Amygdala (tissue), 56 donors: ENCODE results near the gene TRMT2A.

ENCODE experiments used
- DNase-seq, 56 donors: peaks; one replicate each; lab custom pipeline; 2025; lab: John Stamatoyannopoulos, UW

Gene TRMT2A

DNA sequence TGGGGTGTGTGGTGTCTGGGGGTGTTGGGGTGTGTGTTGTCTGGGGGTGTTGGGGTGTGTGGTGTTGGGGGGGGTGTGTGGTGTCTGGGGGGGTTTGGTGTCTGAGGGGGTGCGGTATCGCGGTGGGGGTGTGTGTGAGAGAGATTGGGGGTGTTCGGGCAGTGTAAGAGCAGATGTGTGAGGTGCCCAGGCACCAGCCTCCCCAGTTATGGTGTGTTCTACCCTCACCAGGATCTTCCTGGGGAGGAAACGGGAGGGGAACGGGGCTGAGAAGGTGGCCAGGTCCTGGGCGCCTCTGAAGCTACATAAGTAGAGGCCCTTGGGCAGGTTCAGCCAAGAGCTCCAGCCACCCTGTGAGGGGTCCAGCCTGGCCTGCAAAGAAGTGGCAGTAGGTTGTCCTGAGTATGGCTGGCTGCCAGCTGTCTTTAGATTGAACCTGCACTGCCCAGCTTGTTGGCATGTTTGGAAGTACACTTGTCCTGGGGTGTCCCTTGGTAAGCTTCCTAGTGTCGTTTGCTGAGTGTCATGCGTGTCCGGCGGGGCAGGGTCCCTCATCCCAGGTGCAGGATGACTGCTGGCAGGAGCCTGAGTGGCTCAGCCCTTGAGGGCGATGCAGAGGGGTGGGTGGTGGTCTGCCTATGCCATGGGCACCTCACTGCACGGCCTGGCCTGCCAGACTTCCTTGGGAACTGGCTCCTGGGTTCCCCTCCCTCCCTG lies 6.5 kb upstream of the TRMT2A start:
- no peak for DNase-seq

DNA sequence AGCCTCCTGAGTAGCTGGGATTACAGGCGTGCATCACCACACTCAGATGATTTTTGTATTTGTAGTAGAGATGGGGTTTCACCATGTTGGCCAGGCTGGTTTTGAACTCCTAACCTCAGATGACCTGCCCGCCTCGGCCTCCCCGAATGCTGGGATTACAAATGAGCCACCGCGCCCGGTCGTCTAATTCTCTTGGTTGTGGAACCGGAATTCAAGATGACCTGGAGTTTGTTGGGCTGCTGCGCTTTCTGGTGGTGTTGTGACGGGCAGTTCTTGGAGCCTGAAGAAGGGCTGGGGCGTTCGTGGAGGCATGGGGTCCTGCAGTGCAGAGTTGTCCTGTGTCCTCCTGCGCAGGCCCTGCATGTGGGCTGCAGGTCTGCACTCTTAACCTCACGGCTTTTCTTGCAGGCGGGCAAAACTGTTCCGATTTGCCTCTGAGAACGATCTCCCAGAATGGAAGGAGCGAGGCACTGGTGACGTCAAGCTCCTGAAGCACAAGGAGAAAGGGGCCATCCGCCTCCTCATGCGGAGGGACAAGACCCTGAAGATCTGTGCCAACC lies 4.9 kb upstream of the TRMT2A start:
- no peak for DNase-seq

DNA sequence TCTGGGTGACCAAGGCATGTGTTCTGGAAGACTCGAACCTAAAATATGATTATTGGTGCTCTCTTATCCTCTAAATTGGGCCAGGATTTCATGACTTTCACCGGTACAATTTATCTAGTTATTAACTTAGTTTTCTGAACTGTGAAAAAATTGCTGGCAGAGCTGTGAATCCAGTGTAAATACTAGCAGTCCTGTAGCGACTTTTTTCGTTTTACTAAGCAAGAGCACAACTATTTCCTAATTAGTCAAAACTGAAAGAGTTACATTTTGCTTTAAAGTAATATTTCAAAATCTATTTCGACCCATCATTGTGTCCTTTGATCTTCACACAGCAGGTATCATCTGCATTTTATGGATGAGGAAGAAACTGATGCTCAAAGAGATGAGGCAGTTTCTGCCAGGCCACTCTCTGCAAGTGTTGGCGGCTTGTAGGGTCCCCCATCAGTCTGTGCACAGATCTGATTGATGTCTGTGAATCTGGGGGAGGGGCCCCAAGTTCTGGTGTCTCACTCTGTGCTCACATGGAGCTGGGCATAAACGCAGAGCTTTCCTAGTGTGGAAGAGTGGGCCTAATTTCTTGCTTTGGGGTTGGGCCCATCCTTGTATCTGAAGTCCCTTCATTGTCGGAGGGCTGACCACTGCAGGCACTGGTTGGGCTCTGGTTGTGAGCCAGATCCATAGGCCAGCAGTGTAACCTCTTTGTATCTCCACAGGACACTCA lies 1.4 kb upstream of the TRMT2A start:
- no peak for DNase-seq

DNA sequence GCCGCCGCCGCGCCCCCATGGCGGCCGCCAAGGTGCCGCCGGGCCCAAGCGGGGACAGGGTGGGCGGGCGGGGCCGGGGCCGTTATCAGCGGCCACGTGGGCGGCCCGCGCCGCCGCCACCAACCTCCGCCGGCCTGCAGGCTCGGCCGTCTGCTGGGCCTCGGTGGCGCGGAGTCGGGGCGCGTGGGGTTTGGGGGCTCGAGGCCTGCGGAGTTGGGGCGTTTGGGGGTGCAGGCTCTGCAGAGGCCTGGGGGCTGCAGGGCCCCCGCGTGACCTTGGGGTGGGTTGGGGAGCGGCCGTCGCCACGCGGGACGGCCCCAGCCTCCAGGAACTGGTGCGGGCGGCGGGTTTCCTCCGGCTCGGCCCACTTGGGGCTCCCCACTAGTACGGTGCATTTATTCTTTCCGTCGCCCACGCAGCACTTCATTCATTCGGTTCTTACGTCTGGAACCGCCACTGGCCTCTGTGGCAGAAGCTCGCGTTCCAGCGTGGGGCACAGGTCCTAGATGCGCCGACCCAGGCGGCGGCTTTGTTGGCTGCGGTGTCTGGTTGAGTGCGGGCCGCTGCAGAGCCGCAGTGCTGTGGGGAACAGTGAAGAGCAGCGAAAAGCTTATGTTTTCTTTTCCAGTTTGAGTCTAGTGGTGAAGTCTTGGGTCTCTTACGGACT lies 740 bp upstream of the TRMT2A start:
- DNase-seq: no peak

DNA sequence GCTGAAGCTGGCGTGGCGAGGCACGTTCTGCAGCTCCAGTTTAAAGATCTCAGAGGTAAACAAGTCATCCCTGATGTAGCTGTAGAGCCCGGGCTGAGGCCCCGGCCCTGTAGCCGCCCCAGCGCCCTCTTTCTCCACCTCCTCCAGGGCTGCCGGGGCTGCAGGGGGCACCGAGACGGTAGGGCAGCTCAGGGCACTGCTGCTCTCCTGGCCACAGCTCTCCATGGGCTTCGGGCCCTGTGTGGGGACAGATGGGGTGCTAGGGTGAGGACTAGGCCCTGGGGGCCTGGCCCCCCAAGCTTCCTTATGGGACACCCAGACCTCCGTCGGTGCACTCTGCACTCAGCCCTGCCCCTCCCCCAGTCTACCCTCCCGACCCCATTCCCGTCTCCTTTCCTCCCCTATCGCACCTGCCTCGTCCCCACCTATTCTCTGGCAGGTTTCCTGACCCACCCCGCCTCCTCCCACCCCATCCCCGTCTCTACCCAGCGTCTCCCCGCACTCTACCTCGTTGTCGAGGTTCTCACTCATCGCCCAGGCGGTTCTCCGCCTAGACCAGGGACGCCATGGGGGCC lies 563 bp downstream of the TRMT2A start:
- DNase-seq: no peak

DNA sequence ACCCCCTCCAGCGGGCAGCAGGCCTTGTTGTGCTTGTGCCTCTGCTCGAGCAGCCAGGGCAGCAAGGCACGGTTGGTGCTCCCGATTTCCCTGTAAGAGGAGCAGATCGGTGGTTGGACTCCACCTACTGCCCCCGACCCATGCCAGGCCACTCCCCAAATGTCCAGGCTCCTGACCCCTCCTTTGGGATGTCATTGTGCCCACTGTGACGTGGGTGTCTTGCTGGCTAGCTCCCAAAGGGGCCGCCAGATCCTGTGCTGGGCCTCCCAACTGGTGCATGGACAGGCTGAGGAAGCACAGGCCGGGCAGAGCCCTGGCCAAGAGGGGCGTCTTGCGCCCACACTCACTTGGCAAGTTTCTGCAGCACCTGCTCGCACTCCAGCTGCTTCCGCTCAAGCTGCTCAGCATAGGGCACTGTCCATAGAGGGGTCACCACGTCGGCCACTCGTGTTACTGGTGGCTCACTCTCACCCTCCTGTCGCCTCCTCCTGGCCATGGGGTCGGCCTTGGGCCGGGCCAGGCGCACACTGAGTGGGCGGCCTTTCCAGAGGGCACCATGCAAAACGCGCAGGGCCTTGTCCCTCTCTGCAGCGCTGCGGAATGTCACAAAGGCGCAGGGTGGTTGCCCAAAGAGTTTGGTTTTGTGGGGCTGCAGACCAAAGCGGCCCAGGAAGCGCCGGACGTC lies 1.2 kb downstream of the TRMT2A start, which contains the start of gene RANBP1:
Gene RANBP1, plus strand, starts transcription at position 414 of the 685 bp plus-strand sequence. Its CDS starts 81 bp downstream, at position 495.
- no peak for DNase-seq

DNA sequence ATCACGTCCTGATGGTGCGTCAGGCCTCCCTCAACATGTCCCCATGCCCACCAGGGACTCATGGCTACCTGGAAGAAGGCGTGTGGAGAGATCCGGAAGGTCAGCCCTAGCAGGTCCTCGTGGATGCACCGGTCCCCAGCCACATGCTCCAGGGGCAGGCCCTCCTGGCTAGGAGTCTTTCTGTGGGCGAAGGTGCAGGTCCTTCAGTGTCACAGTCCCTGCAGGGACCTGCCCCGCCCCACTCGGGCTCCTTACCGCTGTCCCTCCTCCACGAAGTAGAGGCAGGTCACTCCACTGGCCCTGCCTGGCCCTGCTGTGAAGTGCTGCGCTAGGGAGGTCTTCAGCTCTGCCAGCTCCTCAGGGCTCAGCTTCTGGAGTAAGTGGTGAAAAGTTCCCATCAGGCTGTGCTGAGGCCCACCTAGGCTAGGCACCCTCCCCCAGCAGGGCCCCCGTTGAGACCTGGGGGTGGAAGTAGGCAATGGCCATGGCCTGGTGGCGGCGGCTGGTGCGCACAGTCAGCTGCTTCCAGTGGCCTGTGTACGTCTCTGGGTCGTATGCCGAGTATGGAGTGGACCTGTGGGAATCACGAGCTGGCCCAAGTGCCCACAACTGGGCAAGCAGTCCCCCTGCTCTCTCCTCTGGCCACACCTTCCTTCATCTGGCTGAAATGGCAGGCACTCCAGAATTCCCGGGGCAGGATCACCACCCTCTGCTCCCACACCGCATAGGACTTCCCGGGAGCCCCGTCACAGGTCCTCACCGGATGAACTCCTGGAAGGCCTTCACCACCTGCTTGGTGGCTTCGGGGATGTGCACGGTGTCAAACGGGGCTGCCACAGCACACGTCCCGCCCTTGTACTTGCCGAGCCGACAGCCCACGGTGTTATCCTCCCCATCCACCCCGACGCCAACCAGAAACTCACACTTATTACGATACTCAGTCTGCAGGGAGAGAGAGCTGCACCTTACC lies 2.2 kb downstream of the TRMT2A start:
- DNase-seq: no peak

DNA sequence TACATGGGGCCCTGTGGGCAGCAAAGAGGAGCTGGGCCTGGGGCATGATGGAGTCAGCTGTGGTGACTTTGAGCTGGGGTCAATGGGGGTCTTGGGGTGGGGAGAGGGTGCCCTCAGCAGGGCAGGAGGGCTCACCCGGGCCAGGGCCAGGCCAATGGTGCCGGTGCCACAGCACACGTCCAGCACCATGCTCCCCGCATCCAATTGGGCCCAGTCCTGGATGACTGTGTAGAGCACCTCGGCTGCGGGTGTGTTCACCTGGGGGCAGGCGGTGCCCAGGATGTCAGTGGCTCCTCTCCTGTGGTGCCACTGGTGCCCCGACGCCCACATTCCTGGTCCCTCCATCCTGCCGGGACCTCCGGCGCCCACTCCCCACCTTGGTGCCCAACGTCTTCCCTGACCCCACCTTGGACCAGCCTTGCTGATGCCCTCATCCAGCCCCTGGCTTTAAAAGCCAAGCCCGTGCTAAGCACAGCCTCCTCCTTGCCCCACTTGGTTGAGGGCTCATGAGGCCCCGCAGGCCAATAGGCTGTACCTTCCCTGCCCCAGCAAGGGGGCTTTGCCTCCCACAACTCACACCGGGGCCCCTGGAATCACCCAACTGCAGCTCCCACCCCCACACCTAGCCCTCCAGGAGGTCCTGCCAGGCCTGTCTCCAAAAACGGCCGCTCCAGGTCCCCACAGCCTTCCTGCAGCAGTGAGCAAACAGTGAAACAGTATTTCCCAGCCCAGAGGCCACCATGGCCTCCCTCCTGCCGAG lies 3.3 kb downstream of the TRMT2A start:
- no peak for DNase-seq

DNA sequence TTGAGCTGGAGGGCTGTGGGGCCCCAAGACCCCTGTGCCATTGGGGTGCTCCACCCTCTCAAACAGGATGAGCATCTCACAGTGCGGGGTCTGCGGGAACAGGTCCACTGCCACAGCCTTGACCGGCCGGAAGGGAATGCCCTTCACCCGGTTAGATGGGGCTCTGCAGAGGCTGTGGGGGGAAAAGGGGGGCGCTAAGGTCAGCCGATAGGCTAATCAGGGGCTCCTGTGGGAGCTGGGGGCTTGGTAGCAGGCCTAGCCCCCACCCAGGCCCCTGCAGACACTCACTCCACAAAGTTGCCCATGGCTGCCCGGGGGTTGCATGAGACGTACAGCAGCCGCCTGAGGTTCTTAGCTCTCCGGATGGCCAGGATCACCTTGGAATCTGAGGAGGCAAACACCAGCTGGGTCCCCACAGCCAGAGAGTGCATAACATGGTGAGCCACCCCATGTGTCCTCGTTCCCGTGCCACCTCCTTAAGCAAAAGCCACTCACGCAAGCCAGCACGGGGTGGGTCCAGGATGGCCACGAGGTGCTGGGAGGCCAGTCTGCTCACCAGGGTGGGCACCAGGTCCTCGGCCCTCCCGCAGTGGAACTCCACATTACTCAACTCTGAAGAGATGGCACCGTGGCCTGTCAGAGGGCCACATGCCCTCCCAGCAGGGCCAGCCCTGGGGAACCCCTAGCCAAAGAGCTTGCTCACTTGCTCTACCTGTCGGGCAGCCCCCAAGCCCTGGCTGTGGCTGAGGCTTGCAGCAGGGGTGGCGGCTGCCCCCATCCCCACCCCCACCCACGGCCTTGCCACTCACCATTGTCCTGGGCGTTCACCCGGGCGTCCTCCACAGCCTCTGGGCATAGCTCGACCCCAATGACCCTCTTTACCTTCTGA lies 4.2 kb downstream of the TRMT2A start:
- DNase-seq: no peak

DNA sequence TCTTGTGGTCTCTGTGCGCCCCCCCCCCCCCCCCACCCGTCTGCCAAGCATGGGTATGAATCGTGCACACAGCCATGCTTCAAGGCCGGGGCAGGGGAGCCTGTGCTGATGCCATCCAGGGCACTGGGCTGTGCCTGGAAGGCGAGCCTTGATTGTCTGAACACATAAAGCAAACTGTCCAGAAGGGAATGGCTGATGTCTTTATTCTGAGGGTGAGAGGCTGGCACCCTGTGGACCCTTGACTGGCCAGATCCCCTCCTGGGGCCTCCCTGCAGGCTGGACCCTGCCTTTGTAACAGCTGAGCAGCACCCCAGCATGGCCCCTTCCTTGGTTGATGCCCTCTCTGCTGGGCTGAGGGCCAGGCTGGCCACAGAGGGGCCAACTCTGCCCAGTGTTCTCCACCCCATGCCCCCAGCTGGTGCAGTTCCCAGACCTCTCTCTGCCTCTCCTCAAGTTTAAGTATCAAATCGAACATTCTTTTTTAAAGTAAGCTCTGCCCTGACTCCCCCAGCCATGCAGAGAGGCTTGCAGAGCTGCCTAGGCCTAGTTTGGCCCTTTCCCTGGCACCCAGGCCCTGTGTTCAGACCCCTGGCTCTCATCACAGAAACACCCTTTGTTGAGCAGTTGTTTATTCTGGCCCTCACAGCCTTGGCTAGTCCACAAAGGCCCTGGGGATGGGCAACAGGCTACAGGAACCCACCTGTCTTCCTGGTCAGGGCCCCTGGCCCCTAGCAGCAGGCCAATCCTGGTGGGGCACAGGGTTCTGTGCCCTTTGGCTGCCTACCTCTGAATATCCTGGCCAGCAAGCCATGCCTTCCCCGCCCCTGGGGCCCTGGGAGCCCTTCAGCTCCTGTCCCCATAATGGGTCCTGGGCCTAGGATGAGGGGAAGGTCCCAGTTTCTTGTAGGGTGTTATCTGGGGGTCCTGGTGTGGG lies 5.1 kb downstream of the TRMT2A start:
- DNase-seq: peak in 8 of 56 donors; percentile 20 to 51 (median 38)

DNA sequence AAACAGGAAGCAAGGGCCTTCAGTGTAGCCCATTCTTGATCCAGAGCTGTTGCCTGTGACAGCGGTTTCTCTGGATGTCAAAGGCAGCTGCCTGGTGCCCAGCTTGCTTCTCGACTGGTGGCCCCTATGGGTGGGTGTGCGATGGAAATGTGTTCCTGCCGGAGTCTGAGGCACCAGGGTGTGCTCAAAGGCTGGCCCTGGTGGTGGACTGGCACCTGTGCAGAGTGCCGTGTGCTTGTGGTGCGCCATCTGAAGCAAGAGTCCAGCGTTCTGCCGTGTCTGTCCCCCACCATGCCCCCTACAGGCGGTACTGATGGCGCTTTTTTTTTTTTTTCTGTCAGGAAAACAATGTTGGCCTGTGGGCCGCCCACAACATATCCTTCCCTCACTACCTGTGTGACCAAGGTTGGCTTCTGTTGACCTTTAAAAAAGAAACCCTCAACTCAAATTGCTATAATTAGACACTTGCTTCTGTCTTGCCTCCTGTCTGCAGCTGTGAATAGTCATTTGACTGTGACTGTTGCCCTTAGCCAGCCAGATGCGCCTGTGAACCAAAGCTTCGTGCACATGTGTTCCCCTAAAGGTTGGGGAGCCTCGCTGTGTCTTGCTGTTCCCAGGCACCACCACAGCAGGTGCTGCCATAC lies 5.9 kb downstream of the TRMT2A start:
- no peak for DNase-seq

DNA sequence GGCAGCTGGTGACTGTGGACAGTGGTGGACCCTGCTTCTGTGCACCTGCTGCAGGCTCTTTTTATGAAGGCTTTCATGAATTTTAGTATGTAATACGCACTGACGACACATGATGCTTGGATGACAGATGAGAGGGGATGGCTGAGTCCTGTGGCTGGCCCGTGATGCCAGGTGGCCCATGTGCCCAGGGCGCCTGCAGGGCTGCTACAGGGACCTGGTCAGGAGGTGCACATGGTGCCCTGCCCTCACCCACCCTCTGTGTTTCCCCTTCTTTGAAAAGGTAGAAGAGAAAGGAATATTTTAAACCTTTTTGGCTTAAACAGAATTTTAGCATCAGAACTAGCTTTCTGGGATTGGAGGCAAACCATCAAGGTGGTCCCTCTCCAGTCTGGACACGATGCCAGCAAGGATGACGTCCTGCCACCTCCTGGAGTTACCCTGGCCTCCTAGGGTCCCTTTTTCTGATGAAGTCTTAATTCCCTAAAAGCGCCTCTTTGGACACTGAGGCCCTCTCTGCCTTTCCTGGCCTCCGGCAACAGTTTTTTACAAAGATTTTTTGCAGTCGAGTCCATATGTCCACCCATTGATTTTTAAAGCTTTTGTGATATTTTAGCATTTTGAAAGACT lies 6.6 kb downstream of the TRMT2A start:
- no peak for DNase-seq

DNA sequence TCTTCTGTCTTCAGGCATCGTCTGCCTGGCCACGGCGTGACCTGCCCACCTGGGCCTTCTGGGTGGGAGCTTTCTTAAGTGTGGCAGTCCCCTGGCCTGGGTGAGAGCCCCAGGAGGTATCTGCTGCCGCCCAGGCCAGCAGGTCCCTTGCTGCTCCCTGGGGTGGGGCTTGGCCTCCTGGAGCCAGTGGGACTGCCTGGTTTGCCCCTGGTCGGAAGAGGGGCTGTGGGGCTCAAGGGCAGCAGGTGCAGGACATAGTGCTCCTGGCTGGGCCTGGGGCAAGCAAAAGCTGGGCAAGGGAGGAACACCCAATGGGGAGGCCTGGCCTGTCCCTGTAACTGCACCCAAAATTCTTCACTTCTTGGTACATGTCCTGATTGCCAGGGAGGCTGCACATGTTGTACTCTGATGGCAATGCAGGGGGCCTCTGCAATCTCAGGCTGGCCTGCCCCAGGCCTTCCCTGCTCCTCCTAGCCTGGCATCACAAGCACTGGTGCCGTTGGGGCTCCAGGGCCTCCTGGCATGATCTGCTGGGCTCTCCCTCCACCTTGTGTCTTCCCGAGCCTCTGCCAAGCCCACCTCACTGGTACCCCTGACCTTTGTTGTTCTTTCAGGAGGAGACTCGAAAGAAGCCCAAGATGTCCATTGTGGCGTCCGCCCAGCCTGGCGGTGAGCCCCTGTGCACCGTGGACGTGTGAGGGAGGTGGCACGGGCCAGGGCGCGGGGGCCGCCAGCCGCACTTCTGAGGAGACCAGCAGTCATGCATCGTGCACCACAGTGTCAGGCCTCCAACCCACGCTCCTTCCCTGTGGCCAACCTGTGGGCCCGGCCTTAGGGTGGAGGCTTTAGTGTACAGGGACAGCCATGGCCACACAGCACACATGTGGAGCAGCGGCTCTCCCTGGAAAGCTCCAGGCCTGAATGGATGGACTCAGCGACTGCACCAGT lies 7.3 kb downstream of the TRMT2A start:
- no peak for DNase-seq

DNA sequence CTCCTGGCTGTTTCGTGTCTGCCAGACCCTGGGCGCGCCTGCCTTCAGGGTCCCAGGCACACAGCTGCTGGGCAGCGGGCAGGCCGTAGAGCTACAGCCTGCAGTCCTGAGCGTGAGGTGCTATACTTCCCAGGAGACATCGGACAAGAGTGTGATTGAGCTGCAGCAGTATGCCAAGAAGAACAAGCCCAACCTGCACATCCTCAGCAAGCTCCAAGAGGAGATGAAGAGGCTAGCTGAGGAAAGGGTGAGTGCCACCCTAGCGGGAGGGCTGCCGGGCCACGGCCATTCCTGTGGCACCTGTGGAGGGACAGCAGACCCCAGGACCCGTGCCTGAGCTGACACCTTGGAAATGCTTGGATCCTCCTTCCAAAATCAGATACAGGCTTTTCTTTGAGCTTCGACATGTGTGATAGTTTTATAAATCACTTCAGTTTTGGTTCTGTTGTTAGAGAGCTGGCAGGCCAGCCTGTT lies 8.2 kb downstream of the TRMT2A start:
- DNase-seq: no peak
